ENCODE data around the gene VEZT.

DNA sequence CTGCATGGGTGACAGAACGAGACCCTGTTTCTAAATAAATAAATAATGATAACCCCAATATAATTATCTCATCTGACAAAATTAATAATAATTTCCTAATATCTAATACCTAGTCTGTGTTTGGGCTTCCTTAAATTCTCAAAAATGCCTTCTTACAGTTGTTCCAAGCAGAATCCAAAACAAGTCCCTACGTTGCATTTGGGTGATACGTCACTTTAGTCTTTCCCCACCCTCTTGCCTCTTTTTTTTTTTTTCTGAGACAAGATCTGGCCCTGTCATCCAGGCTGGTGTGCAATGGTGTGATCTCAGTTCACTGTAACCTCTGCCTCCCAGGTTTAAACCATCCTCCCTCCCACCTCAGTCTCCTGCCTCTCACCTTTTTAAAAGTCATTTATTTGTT, 26.7 kb downstream of the VEZT start:
- TF ChIP-seq, protein P1, sequence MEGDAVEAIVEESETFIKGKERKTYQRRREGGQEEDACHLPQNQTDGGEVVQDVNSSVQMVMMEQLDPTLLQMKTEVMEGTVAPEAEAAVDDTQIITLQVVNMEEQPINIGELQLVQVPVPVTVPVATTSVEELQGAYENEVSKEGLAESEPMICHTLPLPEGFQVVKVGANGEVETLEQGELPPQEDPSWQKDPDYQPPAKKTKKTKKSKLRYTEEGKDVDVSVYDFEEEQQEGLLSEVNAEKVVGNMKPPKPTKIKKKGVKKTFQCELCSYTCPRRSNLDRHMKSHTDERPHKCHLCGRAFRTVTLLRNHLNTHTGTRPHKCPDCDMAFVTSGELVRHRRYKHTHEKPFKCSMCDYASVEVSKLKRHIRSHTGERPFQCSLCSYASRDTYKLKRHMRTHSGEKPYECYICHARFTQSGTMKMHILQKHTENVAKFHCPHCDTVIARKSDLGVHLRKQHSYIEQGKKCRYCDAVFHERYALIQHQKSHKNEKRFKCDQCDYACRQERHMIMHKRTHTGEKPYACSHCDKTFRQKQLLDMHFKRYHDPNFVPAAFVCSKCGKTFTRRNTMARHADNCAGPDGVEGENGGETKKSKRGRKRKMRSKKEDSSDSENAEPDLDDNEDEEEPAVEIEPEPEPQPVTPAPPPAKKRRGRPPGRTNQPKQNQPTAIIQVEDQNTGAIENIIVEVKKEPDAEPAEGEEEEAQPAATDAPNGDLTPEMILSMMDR (IDR thresholded peaks at IDR 0.05): no peak
- TF ChIP-seq POLR2A (IDR thresholded peaks at IDR 0.05): no peak

Measured in tibial nerve (tissue), 3 donors.